GM12878 (cell line): ENCODE data around the gene SLC6A20. TPM values are rescaled to one million over a fixed set of nuclear protein-coding genes. Genes with fewer than 3 reads are reported as not detected.

Experiments used
- ATAC-seq: fragments of 200-7000 bp; cut with Tn5 transposase; 3 replicates; pipeline ENCODE4 v1.9.1; 2020; ENCODE audit warnings: mild to moderate bottlenecking, moderate library complexity
- BruUV-seq: library from RNA; stranded (reverse); fragments of 400-500 nt; replicated peaks from 2 replicates; lab custom pipeline; 2021; lab: Mats Ljungman, UMichigan
- CTCF ChIA-PET: fragments of 300-600 bp; sonication (Branson Sonifier 250); formaldehyde crosslinking; extraction: SDS; loops from one replicate; lab custom pipeline; 2021; ENCODE audit warnings: inconsistent platforms; lab: Yijun Ruan, JAX
- POLR2A ChIA-PET: fragments of 350-600 bp; formaldehyde crosslinking; extraction: SDS; loops from one replicate; lab custom pipeline; 2021; ENCODE audit warnings: inconsistent platforms; lab: Charles Lee
- RAD21 ChIA-PET: fragments of 300-600 bp; sonication (Branson Sonifier 250); formaldehyde crosslinking; loops from one replicate; lab custom pipeline; 2023; ENCODE audit warnings: antibody characterized with exemption; ENCODE audit not compliant: unreplicated experiment; lab: Charles Lee
- SMC1A ChIA-PET: fragments of 300-600 bp; sonication (Branson Sonifier 250); formaldehyde crosslinking; loops from one replicate; lab custom pipeline; 2023; ENCODE audit not compliant: unreplicated experiment, uncharacterized antibody; lab: Charles Lee
- DNase-seq: peaks from one replicate; pipeline ENCODE4 v3.0.0-alpha.2; 2011; ENCODE audit warnings: low read depth, low spot score
- FAIRE-seq: peaks from 3 replicates; lab custom pipeline; 2011; peaks lifted over from hg19 to GRCh38; lab: Jason Lieb, UNC
- H2AFZ ChIP-seq: 2 replicates; pipeline ENCODE4 v1.6.0; 2011; ENCODE audit warnings: low read depth, low read length, control low read depth; ENCODE audit not compliant: control insufficient read depth
- H3K27ac ChIP-seq: 2 replicates; pipeline ENCODE4 v1.5.1; 2011; ENCODE audit warnings: control low read depth; ENCODE audit not compliant: control insufficient read depth, insufficient read depth
- H3K27me3 ChIP-seq, 2 experiments: replicated peaks in 1 of 2; 2 replicates each; pipeline versions ENCODE4 v1.6.0 to v1.6.1; 2011; ENCODE audit warnings: low read length in 1 of 2; ENCODE audit not compliant: control insufficient read depth in 2 of 2, insufficient read depth in 2 of 2
- H3K36me3 ChIP-seq, 2 experiments: 2 replicates each; pipeline ENCODE4 v1.5.1; 2011; ENCODE audit warnings: low read length in 1 of 2; ENCODE audit not compliant: control insufficient read depth in 2 of 2, insufficient read depth in 2 of 2
- H3K4me1 ChIP-seq: 2 replicates; pipeline ENCODE4 v1.6.1; 2011; ENCODE audit warnings: mild to moderate bottlenecking, low read length, moderate library complexity, mixed read lengths; ENCODE audit not compliant: control insufficient read depth, insufficient read depth
- H3K4me2 ChIP-seq: 2 replicates; pipeline ENCODE4 v1.6.0; 2011; ENCODE audit warnings: control low read depth; ENCODE audit not compliant: control insufficient read depth, insufficient read depth
- H3K4me3 ChIP-seq: fragments of 200-600 bp; sonication (generic); 2 replicates; pipeline ENCODE4 v1.5.1; 2016
- H3K79me2 ChIP-seq: 2 replicates; pipeline ENCODE4 v1.6.0; 2011; ENCODE audit warnings: low read length; ENCODE audit not compliant: control insufficient read depth, insufficient read depth
- H3K9ac ChIP-seq: 2 replicates; pipeline ENCODE4 v1.8.0; 2011; ENCODE audit warnings: low read length, control low read depth, mixed read lengths; ENCODE audit not compliant: control insufficient read depth, insufficient read depth
- H3K9me3 ChIP-seq: replicated peaks from 3 replicates; pipeline ENCODE4 v1.5.1; 2011; ENCODE audit warnings: mild to moderate bottlenecking, low read length; ENCODE audit not compliant: control insufficient read depth, insufficient read depth
- H4K20me1 ChIP-seq: 2 replicates; pipeline ENCODE4 v1.6.0; 2011; ENCODE audit not compliant: control insufficient read depth, insufficient read depth
- BCL3 ChIP-seq: IDR thresholded peaks from 2 replicates; pipeline ENCODE4 v1.6.1; 2011; ENCODE audit warnings: borderline replicate concordance, low read depth, mild to moderate bottlenecking, moderate library complexity, low read length; ENCODE audit not compliant: insufficient read depth, poor library complexity, severe bottlenecking
- E2F4 ChIP-seq: IDR thresholded peaks from 2 replicates; pipeline ENCODE4 v1.6.1; 2012; ENCODE audit warnings: low read depth, low read length, improper control_type of control experiment
- FOS ChIP-seq: IDR thresholded peaks from 3 replicates; pipeline ENCODE4 v1.6.1; 2011; ENCODE audit warnings: borderline replicate concordance; ENCODE audit not compliant: insufficient read length; ENCODE audit errors: extremely low read depth
- STAT3 ChIP-seq: IDR thresholded peaks from 2 replicates; pipeline ENCODE4 v1.6.1; 2011; ENCODE audit warnings: low read depth, low read length, improper control_type of control experiment
- ZBTB4 ChIP-seq: fragments of 450-650 bp; formaldehyde crosslinking; IDR thresholded peaks from 2 replicates; pipeline ENCODE4 v1.4.0; 2022; ENCODE audit warnings: mild to moderate bottlenecking, moderate library complexity
- WGBS: methylation state at CpG from one replicate; pipeline ENCODE4 v1.1.6; 2016; ENCODE audit warnings: low lambda C conversion rate; ENCODE audit not compliant: insufficient replicate concordance, insufficient coverage; ENCODE audit errors: missing lambda C conversion rate; 5-methylcytosine and 5-hydroxymethylcytosine counted together
- in situ Hi-C: fragments of 300-500 bp; cut with MboI; formaldehyde crosslinking; loops from 9 replicates; pipeline ENCODE4 v1.14.3; 2018; ENCODE audit warnings: mixed read lengths
- intact Hi-C: fragments of 100-400 bp; cut with micrococcal nuclease; formaldehyde crosslinking; loops from one replicate; pipeline ENCODE4 v1.14.2; 2022; ENCODE audit not compliant: unreplicated experiment
- polyA plus RNA-seq, 11 experiments: library from polyadenylated mRNA; depleted of rRNA in 4 of 11; unstranded in 6 of 11; stranded (reverse) in 5 of 11; fragments of >200 nt; fragmentation: Nextera tagmentation in 4 of 11; fragmentation: Illumina TruSeq in 1 of 11; extraction: Ambion mirVana in 4 of 11; extraction: Trizol in 1 of 11; gene quantifications; 1 replicate in 1 of 11; 2 replicates in 10 of 11; pipeline versions ENCODE4 v1.2.1 to v1.2.3, GENCODE V29; 2011 to 2016; ENCODE audit warnings: inconsistent platforms in 2 of 11, missing spikeins in 2 of 11, low read depth in 1 of 11
- total RNA-seq, 4 experiments: library from RNA; depleted of rRNA in 3 of 4; stranded (reverse); fragments of >200 nt in 3 of 4; fragmentation: Illumina TruSeq in 1 of 4; extraction: Trizol in 1 of 4; gene quantifications; 2 replicates each; pipeline versions ENCODE4 v1.2.1 to v1.2.3, GENCODE V29; 2013 to 2021

SLC6A20 gene
- total and polyA plus RNA-seq, 10 of the 15 experiments (the other 5 are each of a cell fraction or from before 2014, with no cell fraction given), result 0.31 to 4.1 (median 1.1) TPM

GRCh38 chr3:45790596-45790995 lies 5.7 kb downstream of the SLC6A20 start:
- ChIA-PET RAD21 (no interaction called here), CTCF (interaction anchor here (2.6 kb wide), 1 partner anchor 28 kb away, joined by 6 read pairs; no protein-coding TSS in a partner anchor), SMC1A (interaction anchor here (0.6 to 1.0 kb wide), 5 partner anchors 7 to 236 kb away, joined by 3 to 4 read pairs (median 3); no protein-coding TSS in a partner anchor), POLR2A (no interaction called here)
- no peak for ATAC-seq
- WGBS, result 15% methylated on average over 2 of the region's 2 CpGs
- H3K9me3 ChIP-seq, result no peaks in the 10 kb centered on the region; the same call in 2 of the 3 replicates
- no peak for DNase-seq
- H3K27me3 ChIP-seq, result peaks cover 0 to 4% of the 10 kb centered on the region in 2 experiments; a peak in 1 of 4 replicates
- BruUV-seq, result no TSS peak
- no peaks in the 10 kb centered on the region for H4K20me1 ChIP-seq
- no peak for TF ChIP-seq BCL3
- no peak for TF ChIP-seq ZBTB4
- no peak for TF ChIP-seq STAT3
- no peak for TF ChIP-seq FOS
- TF ChIP-seq E2F4, result no peak
- H3K27ac ChIP-seq, result no peak overlapping the region
- H3K4me1 ChIP-seq, result no peaks in the 10 kb centered on the region
- no peak for FAIRE-seq
- H3K79me2 ChIP-seq, result no peaks in the 10 kb centered on the region
- H3K4me3 ChIP-seq, result no peak overlapping the region
- H3K36me3 ChIP-seq, result no peaks in the 10 kb centered on the region
- no peak overlapping the region for H2AFZ ChIP-seq
- H3K9ac ChIP-seq, result no peak overlapping the region
- no peak overlapping the region for H3K4me2 ChIP-seq
- intact Hi-C loops (no loop called here), in situ Hi-C loops (no loop called here)
